ENCODE measurements around the gene PLA2R1.

The PLA2R1 gene

GRCh38 chr2:160062292-160063005 lies at the start of gene PLA2R1:
PLA2R1 (minus strand) TSS chr2:160062615; CDS start chr2:160062403, 212 bp downstream.
- DNase-seq (ENCODE audit: low read depth), result peak; percentile 48

DNA sequence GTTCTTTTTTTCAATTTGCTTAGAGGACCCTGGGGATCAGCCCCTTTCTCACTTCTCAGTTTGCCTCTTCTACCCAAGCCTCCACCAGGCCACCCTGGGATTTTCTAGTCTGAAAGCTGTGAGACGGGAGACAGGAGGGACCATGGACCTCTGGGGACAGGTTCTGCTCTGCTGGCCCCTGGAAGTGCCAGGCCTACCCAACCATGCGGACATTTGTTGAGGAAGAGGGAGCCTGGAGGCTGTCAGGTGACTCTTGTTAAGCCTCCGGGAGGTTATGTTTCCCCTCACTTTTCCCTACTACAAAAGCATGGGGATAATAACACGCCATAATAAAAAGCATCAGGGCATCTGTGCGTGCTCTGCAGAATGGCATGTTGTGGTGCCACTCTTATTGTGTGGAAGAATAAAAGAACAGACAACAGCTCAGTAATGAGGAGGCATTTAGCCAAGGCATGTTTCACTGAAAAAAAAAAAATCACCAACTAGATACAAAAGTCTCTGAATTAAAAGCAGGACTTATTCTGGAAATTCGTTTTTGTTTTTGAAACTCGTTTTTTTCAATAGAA lies 48.3 kb upstream of the PLA2R1 start:
- no peak for DNase-seq (ENCODE audit: low read depth)

GRCh38 chr2:160109939-160110673 lies 47.7 kb upstream of the PLA2R1 start:
- DNase-seq (ENCODE audit: low read depth), result peak; percentile 75

GRCh38 chr2:160109243-160109642 lies 46.8 kb upstream of the PLA2R1 start:
- peak; percentile 24 for DNase-seq (ENCODE audit: low read depth)

DNA sequence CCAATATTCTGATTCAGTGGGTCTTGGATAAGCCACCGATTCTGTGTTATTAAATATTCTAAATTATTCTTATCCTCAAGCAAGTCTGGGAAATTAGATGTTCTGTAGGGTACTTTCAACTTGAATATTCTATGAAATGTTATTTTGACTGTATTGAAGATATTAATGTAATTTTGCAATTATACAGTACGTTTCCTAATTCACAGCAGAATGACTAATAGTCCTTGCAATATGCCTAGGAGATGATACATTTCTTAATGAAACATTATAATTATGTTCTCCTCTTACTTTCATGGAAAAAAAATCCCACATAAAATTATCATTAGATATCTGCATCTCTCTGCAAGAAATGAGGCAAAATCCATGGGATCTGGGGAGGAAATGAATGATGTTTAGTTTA lies 46.2 kb upstream of the PLA2R1 start:
- DNase-seq (ENCODE audit: low read depth), result no peak

DNA sequence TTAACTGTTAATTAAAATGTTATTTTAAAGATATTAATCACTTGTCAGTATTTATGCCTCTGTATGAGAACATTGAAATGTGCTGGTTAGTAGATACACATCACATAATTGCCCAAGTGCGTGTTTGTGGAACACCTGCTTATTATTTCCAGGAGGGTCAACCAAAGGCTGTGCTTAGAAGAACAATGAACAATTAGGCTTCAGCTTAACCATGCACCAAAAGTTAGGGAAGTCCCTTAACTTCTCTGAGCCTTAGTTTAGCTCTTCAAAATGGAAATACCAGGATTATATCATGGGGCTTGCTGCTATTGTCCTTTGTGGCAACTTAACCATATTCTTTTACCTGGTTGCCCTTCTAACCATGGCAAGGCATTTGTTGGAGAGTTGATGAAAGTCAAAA lies 43.0 kb upstream of the PLA2R1 start:
- DNase-seq (ENCODE audit: low read depth), result no peak

GRCh38 chr2:160104115-160104514 lies 41.7 kb upstream of the PLA2R1 start:
- DNase-seq (ENCODE audit: low read depth), result no peak

GRCh38 chr2:160097326-160097725 lies 34.9 kb upstream of the PLA2R1 start:
- no peak for DNase-seq (ENCODE audit: low read depth)

DNA sequence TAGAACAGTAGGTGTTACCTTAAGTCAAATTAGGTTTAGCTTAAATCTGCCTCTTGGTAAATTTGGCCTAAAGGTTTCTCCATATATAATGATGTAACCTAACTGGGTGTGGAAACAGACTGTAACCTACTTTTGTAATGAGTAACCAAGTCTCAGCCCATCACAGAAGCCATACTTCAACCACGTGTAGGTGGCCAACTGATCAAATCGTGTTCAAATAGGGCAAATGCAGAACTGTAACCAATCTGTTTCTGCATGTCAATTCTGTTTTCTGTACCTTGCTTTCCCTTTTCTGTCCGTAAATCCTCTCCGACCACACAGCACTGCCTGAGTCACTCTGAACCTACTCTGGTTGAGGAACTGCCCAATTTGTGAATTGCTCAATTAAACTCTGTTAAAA lies 34.0 kb upstream of the PLA2R1 start:
- no peak for DNase-seq (ENCODE audit: low read depth)

DNA sequence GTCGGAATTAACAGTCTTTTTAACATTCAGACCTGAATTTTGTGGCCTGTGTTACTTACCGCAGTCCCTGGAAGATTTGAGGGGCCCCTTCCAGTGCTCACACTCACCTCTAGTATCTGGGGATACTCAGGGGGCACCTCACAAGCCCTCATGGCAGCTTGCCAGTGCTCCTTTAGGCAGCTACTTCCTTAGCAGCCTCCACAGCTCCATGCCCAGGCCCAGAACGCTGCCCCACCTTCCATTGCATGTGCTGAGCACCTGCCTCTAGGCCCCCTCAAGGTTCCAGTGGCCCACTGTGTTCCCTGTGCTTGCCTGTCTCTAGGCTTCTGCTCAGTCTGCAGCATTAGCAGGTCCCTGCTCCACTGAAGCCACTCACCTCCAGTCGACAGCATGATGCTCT lies 30.0 kb upstream of the PLA2R1 start:
- DNase-seq (ENCODE audit: low read depth), result no peak

GRCh38 chr2:160091381-160091780 lies 29.0 kb upstream of the PLA2R1 start:
- peak; percentile 14 for DNase-seq (ENCODE audit: low read depth)

GRCh38 chr2:160087854-160088745 lies 25.7 kb upstream of the PLA2R1 start:
- DNase-seq (ENCODE audit: low read depth), result peak; percentile 7

DNA sequence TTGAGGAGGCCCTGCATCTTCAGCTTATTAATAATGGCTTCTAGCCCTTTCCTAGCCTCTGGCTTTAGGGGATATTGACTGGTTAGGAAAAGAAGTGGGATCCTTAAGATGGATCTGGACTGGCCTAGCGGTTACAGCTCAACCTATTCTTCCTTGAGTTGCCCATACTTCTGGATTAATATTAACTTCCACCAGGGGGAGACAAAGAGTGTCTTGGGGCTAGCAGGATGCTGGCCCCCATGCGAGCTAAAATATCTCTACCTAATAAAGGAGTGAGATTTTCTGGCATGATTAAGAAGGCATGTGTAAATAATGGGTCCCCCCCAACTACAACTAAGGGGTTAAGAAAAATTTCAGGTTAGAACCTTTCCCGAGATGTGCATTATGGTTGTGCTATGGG lies 23.2 kb upstream of the PLA2R1 start:
- no peak for DNase-seq (ENCODE audit: low read depth)

GRCh38 chr2:160077912-160078810 lies 15.7 kb upstream of the PLA2R1 start:
- no peak for DNase-seq (ENCODE audit: low read depth)

DNA sequence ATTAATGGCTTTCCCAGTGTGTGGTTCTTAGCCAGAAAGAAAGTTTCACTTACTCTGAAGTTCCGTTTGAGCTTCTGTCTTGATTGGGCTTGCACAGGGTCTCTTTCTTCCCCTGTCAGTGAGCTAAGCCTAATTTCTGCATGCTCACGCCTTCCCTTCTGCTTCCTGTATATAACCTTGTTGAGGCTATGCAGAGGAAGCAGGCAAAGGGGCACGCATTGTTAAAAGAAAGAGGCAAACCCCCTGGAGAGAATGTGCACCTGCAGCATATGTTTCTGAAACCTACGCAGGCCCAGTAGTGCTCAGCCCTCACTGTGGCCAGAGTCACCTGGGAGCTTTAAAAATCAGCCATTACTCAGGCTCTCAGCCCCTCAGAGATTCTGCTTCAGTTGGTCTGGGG lies 14.5 kb upstream of the PLA2R1 start:
- DNase-seq (ENCODE audit: low read depth), result no peak

- no peak for DNase-seq (ENCODE audit: low read depth)
Observed at GRCh38 chr2:160076241-160076640, 13.8 kb upstream of the PLA2R1 start.

DNA sequence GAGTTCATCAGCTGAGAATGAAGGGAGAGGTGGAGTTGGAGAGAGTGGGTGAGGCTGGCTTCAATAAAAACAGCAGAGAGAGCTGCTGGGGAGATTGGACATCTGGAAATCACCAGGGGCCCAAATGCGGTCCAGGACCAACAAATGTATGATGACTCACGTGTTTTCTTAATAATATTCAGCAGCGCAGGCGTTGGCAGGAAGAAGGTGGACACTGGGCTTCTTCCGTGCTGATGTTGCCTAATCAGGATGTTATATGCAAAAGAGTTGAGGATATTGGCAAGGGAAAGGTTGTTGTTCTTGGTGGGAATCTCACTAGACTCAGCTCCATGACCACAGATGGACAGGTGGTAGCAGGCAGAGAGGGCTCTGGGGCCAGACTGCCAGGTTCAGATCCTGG lies 12.8 kb upstream of the PLA2R1 start:
- DNase-seq (ENCODE audit: low read depth), result peak; percentile 95

DNA sequence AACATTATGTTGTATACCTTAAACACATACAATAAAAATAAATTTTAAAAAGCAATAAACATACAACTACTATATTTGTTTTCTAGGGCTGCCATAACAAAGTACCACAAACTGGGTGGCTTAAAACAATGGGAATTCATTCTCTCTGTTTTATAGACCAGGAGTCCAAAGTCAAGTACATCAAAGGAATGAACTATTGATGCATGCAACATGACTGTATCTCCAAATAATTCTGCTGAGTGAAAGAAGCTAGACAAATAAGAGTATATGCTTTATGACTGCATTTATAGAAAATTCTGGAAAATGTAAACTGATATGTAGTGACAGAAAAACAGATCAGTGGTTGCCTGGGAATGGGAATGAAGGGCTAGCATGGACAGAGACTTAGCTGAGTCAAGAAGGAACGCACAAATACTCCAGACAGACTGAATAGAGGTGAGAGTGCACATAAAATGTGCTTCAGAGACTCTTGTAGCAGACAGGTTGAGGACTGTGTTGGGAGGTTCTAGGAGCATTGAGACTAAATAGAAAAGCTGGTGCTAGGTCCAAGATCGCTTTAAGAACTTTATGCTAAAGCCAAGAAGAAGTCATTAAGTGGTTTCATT lies 11.0 kb upstream of the PLA2R1 start:
- peak; percentile 8 for DNase-seq (ENCODE audit: low read depth)

DNA sequence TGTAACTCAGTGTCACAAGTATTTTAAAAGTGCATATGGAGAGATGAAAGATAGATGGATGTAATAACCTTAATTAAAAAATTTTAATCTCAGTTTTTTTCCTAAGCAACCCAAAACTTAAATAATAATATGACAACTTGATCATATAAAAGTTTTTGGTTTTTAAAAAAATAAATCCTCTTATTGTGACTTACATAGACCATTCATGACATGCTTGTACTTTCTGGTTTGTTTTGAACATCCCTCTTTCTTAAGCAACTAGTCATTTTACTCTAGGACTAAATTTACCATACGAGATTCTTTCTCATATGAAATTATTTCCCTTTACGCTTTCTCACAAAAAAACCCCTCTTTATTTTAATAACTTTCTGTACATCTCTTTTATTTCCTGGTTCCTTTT lies 6.5 kb upstream of the PLA2R1 start:
- no peak for DNase-seq (ENCODE audit: low read depth)

DNA sequence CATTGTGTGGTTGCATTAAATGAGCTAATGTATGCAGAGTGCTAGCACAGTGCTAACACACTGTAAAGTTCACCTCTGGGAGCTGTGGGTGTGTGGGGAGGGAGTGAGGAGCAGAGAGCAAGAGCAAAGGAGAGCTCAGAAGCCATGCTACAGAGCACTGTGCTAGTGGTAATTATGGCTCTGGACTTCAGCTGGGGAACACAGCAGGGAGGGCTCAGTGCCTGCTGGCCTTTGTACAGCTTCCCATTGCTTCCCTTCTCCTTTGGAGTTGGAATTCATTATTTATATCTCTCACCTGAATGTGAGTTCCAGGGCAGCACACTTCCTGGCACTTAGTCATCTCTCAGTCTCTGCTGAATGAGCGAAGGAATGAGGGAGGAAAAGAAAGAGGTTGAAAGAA lies 2.5 kb upstream of the PLA2R1 start:
- DNase-seq (ENCODE audit: low read depth), result no peak
